ENCODE results near the gene FER.
"Not testable (repeated sequence)": the region's sequence is repeated elsewhere in the genome, so short reads cannot be mapped to it uniquely, and the experiment has no call there.

DNA sequence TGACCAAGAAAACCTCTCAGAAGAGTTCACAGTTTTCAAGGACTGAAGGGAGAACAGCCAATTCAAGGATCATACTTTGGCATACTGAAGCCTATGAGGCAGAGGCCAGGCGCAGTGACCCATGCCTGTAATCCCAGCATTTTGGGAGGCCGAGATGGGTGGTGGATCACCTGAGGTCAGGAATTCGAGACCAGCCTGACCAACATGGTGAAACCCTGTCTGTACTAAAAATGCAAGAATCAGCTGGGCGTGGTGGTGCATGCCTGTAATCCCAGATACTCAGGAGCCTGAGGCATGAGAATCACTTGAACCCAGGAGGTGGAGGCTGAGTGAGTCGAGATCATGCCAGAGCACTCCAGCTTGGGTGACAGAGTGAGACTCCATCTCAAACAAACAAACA, 19.2 kb downstream of the FER start:
- TF ChIP-seq, protein P1, sequence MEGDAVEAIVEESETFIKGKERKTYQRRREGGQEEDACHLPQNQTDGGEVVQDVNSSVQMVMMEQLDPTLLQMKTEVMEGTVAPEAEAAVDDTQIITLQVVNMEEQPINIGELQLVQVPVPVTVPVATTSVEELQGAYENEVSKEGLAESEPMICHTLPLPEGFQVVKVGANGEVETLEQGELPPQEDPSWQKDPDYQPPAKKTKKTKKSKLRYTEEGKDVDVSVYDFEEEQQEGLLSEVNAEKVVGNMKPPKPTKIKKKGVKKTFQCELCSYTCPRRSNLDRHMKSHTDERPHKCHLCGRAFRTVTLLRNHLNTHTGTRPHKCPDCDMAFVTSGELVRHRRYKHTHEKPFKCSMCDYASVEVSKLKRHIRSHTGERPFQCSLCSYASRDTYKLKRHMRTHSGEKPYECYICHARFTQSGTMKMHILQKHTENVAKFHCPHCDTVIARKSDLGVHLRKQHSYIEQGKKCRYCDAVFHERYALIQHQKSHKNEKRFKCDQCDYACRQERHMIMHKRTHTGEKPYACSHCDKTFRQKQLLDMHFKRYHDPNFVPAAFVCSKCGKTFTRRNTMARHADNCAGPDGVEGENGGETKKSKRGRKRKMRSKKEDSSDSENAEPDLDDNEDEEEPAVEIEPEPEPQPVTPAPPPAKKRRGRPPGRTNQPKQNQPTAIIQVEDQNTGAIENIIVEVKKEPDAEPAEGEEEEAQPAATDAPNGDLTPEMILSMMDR (IDR thresholded peaks at IDR 0.05), result not testable (repeated sequence)
- TF ChIP-seq POLR2AphosphoS5 (IDR thresholded peaks at IDR 0.05), result not testable (repeated sequence)
